ENCODE results near the gene PVR.

DNA sequence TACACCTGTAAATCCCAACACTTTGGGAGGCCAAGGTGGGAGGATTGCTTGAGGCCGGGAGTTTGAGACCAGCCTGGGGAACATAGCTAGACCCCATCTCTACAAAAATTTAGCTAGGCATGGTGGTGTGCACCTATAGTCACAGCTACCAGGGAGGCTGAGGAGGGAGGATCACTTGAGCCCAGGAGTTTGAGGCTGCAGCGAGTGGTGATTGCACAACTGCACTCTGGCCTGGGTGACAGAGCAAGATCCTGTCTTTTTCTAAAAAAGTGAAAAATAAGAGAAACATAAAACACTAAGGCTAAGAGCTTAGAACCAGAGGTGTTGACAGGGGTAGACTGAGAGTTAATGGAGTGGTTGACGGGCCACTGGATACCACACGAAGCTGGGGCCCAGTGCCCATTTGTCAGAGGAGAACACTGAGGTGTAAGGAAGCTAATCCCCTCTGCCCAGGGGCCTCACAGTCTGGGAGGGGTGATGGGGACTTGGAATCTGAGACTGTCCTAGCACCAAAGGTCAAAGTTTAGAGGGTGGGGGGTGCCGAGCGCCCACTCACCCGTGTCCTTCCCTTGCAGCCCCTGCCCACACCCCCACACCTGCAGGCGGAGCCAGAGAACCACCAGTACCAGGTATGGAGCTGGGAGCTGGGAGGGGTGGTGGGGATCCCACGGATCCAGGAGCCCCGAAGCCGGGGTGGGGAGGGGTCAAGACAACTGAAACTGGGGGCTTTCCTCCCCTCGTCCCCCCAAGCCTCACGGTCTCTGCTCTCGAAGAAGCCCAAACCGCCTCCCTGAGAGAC lies 38.5 kb downstream of the PVR start:
- TF ChIP-seq EZH2phosphoT487 (IDR thresholded peaks at IDR 0.05; ENCODE audit: borderline replicate concordance, low read depth) (no peak), RAD21 (IDR thresholded peaks at IDR 0.05; ENCODE audit: low read length) (no peak), TCF12 (IDR thresholded peaks at IDR 0.05) (no peak), TAF1 (IDR thresholded peaks at IDR 0.05; ENCODE audit: borderline replicate concordance, low read depth, low read length) (no peak), EP300 (IDR thresholded peaks at IDR 0.05; ENCODE audit: borderline replicate concordance in 1 of 2, low read depth in 1 of 2, low read length in 1 of 2) (no peak), MEF2A (IDR thresholded peaks at IDR 0.05; ENCODE audit: borderline replicate concordance, low read depth) (no peak)
- TF ChIP-seq, protein P1, sequence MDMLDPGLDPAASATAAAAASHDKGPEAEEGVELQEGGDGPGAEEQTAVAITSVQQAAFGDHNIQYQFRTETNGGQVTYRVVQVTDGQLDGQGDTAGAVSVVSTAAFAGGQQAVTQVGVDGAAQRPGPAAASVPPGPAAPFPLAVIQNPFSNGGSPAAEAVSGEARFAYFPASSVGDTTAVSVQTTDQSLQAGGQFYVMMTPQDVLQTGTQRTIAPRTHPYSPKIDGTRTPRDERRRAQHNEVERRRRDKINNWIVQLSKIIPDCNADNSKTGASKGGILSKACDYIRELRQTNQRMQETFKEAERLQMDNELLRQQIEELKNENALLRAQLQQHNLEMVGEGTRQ (IDR thresholded peaks at IDR 0.05; ENCODE audit: borderline replicate concordance, low read depth, low read length), result no peak
- TF ChIP-seq, protein P2, sequence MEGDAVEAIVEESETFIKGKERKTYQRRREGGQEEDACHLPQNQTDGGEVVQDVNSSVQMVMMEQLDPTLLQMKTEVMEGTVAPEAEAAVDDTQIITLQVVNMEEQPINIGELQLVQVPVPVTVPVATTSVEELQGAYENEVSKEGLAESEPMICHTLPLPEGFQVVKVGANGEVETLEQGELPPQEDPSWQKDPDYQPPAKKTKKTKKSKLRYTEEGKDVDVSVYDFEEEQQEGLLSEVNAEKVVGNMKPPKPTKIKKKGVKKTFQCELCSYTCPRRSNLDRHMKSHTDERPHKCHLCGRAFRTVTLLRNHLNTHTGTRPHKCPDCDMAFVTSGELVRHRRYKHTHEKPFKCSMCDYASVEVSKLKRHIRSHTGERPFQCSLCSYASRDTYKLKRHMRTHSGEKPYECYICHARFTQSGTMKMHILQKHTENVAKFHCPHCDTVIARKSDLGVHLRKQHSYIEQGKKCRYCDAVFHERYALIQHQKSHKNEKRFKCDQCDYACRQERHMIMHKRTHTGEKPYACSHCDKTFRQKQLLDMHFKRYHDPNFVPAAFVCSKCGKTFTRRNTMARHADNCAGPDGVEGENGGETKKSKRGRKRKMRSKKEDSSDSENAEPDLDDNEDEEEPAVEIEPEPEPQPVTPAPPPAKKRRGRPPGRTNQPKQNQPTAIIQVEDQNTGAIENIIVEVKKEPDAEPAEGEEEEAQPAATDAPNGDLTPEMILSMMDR (IDR thresholded peaks at IDR 0.05), result no peak
- TF ChIP-seq, protein P3, sequence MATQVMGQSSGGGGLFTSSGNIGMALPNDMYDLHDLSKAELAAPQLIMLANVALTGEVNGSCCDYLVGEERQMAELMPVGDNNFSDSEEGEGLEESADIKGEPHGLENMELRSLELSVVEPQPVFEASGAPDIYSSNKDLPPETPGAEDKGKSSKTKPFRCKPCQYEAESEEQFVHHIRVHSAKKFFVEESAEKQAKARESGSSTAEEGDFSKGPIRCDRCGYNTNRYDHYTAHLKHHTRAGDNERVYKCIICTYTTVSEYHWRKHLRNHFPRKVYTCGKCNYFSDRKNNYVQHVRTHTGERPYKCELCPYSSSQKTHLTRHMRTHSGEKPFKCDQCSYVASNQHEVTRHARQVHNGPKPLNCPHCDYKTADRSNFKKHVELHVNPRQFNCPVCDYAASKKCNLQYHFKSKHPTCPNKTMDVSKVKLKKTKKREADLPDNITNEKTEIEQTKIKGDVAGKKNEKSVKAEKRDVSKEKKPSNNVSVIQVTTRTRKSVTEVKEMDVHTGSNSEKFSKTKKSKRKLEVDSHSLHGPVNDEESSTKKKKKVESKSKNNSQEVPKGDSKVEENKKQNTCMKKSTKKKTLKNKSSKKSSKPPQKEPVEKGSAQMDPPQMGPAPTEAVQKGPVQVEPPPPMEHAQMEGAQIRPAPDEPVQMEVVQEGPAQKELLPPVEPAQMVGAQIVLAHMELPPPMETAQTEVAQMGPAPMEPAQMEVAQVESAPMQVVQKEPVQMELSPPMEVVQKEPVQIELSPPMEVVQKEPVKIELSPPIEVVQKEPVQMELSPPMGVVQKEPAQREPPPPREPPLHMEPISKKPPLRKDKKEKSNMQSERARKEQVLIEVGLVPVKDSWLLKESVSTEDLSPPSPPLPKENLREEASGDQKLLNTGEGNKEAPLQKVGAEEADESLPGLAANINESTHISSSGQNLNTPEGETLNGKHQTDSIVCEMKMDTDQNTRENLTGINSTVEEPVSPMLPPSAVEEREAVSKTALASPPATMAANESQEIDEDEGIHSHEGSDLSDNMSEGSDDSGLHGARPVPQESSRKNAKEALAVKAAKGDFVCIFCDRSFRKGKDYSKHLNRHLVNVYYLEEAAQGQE (IDR thresholded peaks at IDR 0.05; ENCODE audit: low read depth, low read length), result no peak
- TF ChIP-seq, protein P4, sequence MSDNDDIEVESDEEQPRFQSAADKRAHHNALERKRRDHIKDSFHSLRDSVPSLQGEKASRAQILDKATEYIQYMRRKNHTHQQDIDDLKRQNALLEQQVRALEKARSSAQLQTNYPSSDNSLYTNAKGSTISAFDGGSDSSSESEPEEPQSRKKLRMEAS (IDR thresholded peaks at IDR 0.05; ENCODE audit: low read depth), result no peak

Measured in SK-N-SH (cell line).